ENCODE results near the gene BRIP1.
"Not testable (repeated sequence)": the region's sequence is repeated elsewhere in the genome, so short reads cannot be mapped to it uniquely, and the experiment has no call there.

BRIP1 gene

GRCh38 chr17:61862105-61862574 is 1.2 kb downstream of the BRIP1 start:
- DNase-seq = no peak

GRCh38 chr17:61860397-61860796 is 2.9 kb downstream of the BRIP1 start:
- DNase-seq = not testable (repeated sequence)

DNA sequence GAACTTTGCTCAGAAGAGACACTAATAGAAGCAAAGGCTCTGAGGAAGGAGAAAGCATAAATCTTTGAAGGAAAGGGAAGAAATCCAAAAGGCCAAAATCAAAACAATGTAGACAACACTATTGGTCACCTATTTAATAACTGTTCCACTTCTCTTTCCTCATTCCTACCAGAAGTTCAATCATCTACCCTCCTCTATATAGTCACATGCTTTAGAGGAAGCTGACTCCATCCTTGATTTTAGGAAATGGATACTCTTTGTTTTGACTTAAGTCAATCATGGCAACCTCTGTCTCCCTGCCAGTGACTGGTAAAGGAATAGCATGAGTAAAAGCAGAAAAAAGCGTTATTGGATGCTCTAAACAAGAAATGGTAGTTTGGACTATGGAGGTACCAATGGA is 7.3 kb downstream of the BRIP1 start:
- no peak for DNase-seq

DNA sequence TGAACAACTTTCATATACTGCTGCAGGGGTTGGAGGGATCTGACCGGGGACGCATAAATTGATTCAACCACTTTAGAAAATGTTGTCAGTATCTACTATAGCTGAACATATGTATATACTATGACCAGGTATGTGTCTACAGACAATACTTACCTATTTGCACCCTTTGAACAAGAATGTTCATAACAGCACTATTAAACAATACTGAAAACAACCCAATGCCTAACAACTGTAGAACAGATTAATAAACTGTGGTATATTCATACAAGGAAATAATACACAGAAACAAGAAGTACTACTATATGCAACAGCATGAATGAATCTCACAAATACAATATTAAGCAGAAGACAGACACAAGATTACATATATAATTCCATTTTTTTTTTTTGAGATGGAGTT is 10.5 kb downstream of the BRIP1 start:
- DNase-seq = no peak

DNA sequence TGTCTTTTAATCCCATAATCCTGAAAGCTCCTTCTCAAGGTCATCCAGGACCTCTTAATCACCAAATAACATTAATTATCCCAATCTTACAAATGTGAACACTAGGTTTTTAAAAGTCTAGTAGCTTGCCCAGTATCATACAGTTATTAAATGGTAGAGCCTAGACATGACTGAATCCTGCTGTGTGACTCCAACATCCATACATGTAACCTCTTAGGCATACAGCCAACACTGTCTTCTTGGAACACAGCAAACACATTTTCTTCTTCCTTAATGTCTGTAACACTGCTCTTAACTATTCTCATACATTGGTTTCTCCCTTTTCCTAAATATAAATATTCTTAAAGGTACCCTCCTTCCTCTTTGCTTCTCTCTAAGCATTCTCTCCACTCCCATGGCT is 13.7 kb downstream of the BRIP1 start:
- no peak for DNase-seq

- DNase-seq = no peak
Measured at GRCh38 chr17:61848896-61849295, 14.4 kb downstream of the BRIP1 start.

- DNase-seq = no peak
Measured at GRCh38 chr17:61848247-61848646, 15.1 kb downstream of the BRIP1 start.

- DNase-seq = no peak
Measured at GRCh38 chr17:61847659-61848058, 15.7 kb downstream of the BRIP1 start.

GRCh38 chr17:61846761-61847375 is 16.5 kb downstream of the BRIP1 start:
- DNase-seq = no peak

GRCh38 chr17:61846088-61846487 is 17.2 kb downstream of the BRIP1 start:
- no peak for DNase-seq

- no peak for DNase-seq
Measured at GRCh38 chr17:61843435-61843834, 19.9 kb downstream of the BRIP1 start.

GRCh38 chr17:61842899-61843298 is 20.4 kb downstream of the BRIP1 start:
- no peak for DNase-seq

DNA sequence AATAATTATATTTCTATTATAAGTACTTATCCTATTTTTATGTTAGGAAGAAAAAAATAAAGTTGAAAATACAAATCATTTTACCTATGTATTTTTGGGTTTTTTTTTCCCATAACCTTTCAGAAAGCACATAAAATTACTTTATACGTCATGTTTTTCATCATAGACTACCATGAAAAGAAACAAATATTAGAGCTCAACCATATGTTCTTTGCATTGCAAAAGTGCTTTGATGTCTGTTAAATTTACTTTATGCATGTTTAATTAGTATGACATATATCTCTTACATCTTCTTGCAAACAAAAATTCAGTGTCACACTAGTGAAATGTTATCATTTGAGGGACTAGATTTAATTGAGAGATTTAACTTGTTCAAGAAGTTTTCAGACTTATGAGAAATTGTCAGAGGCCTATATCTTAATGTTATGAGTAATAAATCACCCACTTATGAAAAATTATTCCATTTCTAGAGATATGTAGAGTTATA is 24.0 kb downstream of the BRIP1 start:
- no peak for DNase-seq

- DNase-seq = peak; percentile 48
Measured at GRCh38 chr17:61837175-61838051, 25.9 kb downstream of the BRIP1 start.

- DNase-seq = no peak
Measured at GRCh38 chr17:61836266-61837174, 26.8 kb downstream of the BRIP1 start.

DNA sequence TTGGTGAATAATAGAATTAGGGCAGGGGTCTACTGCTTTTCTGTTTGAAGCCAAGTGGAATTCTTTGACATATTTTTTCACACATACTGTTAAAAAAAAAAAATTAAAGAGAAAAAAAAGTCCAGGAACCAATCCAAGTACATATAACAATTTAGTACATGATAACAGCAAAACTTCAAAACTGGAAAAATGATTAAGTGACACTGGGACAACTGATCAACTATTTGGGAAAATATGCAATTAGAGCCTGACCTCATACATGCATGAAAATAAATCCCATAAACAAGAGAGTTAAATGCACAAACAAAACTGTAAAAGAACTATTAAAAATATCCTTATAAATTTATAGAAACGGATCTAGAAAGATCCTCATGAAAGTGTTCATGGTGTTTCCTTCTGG is 27.7 kb downstream of the BRIP1 start:
- DNase-seq = no peak

DNA sequence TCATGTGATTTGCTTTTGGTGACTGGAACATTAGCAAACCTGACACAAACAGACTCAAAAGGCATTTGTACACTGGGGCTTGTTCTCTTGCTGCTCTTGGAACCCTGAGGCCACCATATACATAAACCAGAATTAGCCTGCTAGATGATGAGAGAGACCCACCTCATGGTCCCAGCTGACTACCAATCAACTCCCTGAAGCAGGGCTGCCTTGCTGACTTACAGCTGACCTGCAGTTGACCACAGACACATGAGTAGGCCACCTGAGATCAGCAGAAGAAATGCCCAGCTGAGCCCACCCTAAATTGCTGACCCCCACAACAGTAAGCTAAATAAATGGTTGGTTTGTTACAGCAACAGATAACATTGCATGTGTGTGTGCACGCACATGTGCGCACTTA is 28.7 kb downstream of the BRIP1 start:
- DNase-seq = no peak

GRCh38 chr17:61833536-61834193 is 29.7 kb downstream of the BRIP1 start:
- peak; percentile 49 for DNase-seq

DNA sequence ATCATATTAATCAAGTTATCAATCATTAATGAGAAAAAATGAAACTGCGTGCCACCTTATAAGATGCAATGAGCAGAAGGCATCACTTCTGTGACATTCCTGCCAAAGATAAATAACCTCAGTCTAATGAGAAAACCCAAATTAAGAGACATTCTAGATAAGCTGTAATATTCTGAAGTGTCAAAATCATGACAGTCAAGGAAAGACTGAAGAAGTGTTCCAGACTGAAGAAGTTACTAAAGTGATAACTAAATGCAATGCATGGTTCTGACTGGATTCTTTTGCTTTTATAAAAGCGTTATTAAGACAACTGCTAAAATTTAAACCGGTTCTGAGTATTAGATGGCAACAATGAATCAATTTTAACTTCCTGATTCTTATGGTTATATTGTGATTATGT is 30.9 kb downstream of the BRIP1 start:
- DNase-seq = no peak

DNA sequence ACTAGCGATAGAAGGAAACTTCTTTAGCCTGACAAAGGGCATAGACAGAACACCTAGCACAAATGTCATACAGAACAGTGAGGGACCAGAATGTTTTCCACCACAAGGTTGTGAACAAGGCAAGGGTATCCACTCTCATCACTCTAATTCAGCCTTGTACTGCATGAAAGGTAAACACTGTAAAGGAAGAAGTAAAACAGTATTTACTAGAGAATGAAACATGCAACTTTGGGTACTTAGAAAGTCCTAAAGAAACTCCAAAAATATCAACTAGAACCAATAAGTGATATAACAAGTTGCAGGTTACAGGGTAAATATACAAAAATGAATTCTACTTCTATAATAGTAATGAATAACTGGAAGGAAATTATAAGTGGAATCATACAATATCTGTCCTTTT is 32.2 kb downstream of the BRIP1 start:
- DNase-seq = no peak

GRCh38 chr17:61828694-61829093 is 34.6 kb downstream of the BRIP1 start:
- no peak for DNase-seq

DNA sequence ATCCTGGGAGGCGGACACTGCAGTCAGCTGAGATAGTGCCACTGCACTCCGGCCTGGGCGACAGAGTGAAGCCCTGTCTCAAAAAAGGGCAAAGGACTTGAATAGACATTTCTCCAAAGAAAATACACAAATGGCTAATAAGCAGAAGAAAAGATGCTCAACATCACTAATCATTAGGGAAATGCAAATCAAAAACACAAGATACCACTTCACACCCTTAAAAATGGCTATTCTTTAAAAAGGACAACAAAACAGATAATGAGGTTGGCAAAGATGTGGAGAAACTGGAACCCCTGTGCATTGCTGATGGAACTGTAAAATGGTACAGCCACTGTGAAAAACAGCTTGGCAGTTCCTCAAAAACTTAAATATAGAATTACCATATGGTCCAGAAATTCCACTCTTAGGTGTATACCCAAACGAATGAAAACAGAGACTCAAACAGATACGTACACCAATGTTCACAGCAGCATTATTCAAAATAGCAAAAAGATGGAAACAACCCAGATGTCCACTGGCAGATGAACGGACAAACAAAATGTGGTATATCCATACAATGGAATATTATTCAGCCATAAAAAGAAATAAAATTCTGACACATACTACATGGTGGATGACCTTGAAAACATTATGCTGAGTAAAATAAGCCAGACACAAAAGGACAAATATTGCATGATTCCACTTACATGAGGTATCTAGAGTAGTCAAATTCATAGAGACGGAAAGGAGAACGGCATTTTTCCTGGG is 35.5 kb downstream of the BRIP1 start:
- no peak for DNase-seq

Data from T1000 (cell line).